Subcutaneous adipose tissue (tissue), 4 donors: ENCODE measurements around the gene FEZ2. TPM values are rescaled to one million over a fixed set of nuclear protein-coding genes. Genes with fewer than 3 reads are reported as not detected.

Source experiments
- CTCF ChIP-seq: fragments of 450-650 bp; IDR thresholded peaks from one replicate; pipeline ENCODE4 v1.5.1; 2016; ENCODE audit warnings: low read depth, mild to moderate bottlenecking, control low read depth, antibody characterized with exemption, moderate library complexity
- total RNA-seq, 4 donors: library from RNA; depleted of rRNA; stranded (reverse); fragments of >200 nt; gene quantifications; one replicate each; pipeline ENCODE4 v1.1.0, GENCODE V29; 2016

The FEZ2 gene
- total RNA-seq, 4 donors from 2014 or later: 55.8 to 95.7 (median 65.5) TPM

- no peak for TF ChIP-seq CTCF
Observed at GRCh38 chr2:36516136-36516870, 81.7 kb downstream of the FEZ2 start.

GRCh38 chr2:36515538-36515937, 82.4 kb downstream of the FEZ2 start:
- no peak for TF ChIP-seq CTCF

- TF ChIP-seq CTCF: no peak
Observed at GRCh38 chr2:36513661-36514060, 84.3 kb downstream of the FEZ2 start.

- TF ChIP-seq CTCF: no peak
Observed at GRCh38 chr2:36512705-36513104, 85.3 kb downstream of the FEZ2 start.

GRCh38 chr2:36511858-36512603, 85.9 kb downstream of the FEZ2 start:
- no peak for TF ChIP-seq CTCF

- TF ChIP-seq CTCF: no peak
Observed at GRCh38 chr2:36509075-36509474, 88.9 kb downstream of the FEZ2 start.

GRCh38 chr2:36507408-36507812, 90.6 kb downstream of the FEZ2 start:
- no peak for TF ChIP-seq CTCF
